GM12878 (cell line): ENCODE measurements around the gene EPHB1. TPM values are rescaled to one million over a fixed set of nuclear protein-coding genes. Genes with fewer than 3 reads are reported as not detected.

Source experiments
- ATAC-seq: fragments of 200-7000 bp; cut with Tn5 transposase; 3 replicates; pipeline ENCODE4 v1.9.1; 2020; ENCODE audit warnings: mild to moderate bottlenecking, moderate library complexity
- BruUV-seq: library from RNA; stranded (reverse); fragments of 400-500 nt; replicated peaks from 2 replicates; lab custom pipeline; 2021; lab: Mats Ljungman, UMichigan
- CTCF ChIA-PET: fragments of 300-600 bp; sonication (Branson Sonifier 250); formaldehyde crosslinking; extraction: SDS; loops from one replicate; lab custom pipeline; 2021; ENCODE audit warnings: inconsistent platforms; lab: Yijun Ruan, JAX
- POLR2A ChIA-PET: fragments of 350-600 bp; formaldehyde crosslinking; extraction: SDS; loops from one replicate; lab custom pipeline; 2021; ENCODE audit warnings: inconsistent platforms; lab: Charles Lee
- RAD21 ChIA-PET: fragments of 300-600 bp; sonication (Branson Sonifier 250); formaldehyde crosslinking; loops from one replicate; lab custom pipeline; 2023; ENCODE audit warnings: antibody characterized with exemption; ENCODE audit not compliant: unreplicated experiment; lab: Charles Lee
- SMC1A ChIA-PET: fragments of 300-600 bp; sonication (Branson Sonifier 250); formaldehyde crosslinking; loops from one replicate; lab custom pipeline; 2023; ENCODE audit not compliant: unreplicated experiment, uncharacterized antibody; lab: Charles Lee
- DNase-seq: peaks from one replicate; pipeline ENCODE4 v3.0.0-alpha.2; 2011; ENCODE audit warnings: low read depth, low spot score
- FAIRE-seq: peaks from 3 replicates; lab custom pipeline; 2011; peaks lifted over from hg19 to GRCh38; lab: Jason Lieb, UNC
- H2AFZ ChIP-seq: 2 replicates; pipeline ENCODE4 v1.6.0; 2011; ENCODE audit warnings: low read depth, low read length, control low read depth; ENCODE audit not compliant: control insufficient read depth
- H3K27ac ChIP-seq: 2 replicates; pipeline ENCODE4 v1.5.1; 2011; ENCODE audit warnings: control low read depth; ENCODE audit not compliant: control insufficient read depth, insufficient read depth
- H3K27me3 ChIP-seq, 2 experiments: replicated peaks in 1 of 2; 2 replicates each; pipeline versions ENCODE4 v1.6.0 to v1.6.1; 2011; ENCODE audit warnings: low read length in 1 of 2; ENCODE audit not compliant: control insufficient read depth in 2 of 2, insufficient read depth in 2 of 2
- H3K36me3 ChIP-seq, 2 experiments: 2 replicates each; pipeline ENCODE4 v1.5.1; 2011; ENCODE audit warnings: low read length in 1 of 2; ENCODE audit not compliant: control insufficient read depth in 2 of 2, insufficient read depth in 2 of 2
- H3K4me1 ChIP-seq: 2 replicates; pipeline ENCODE4 v1.6.1; 2011; ENCODE audit warnings: mild to moderate bottlenecking, low read length, moderate library complexity, mixed read lengths; ENCODE audit not compliant: control insufficient read depth, insufficient read depth
- H3K4me2 ChIP-seq: 2 replicates; pipeline ENCODE4 v1.6.0; 2011; ENCODE audit warnings: control low read depth; ENCODE audit not compliant: control insufficient read depth, insufficient read depth
- H3K4me3 ChIP-seq: fragments of 200-600 bp; sonication (generic); 2 replicates; pipeline ENCODE4 v1.5.1; 2016
- H3K79me2 ChIP-seq: 2 replicates; pipeline ENCODE4 v1.6.0; 2011; ENCODE audit warnings: low read length; ENCODE audit not compliant: control insufficient read depth, insufficient read depth
- H3K9ac ChIP-seq: 2 replicates; pipeline ENCODE4 v1.8.0; 2011; ENCODE audit warnings: low read length, control low read depth, mixed read lengths; ENCODE audit not compliant: control insufficient read depth, insufficient read depth
- H3K9me3 ChIP-seq: replicated peaks from 3 replicates; pipeline ENCODE4 v1.5.1; 2011; ENCODE audit warnings: mild to moderate bottlenecking, low read length; ENCODE audit not compliant: control insufficient read depth, insufficient read depth
- H4K20me1 ChIP-seq: 2 replicates; pipeline ENCODE4 v1.6.0; 2011; ENCODE audit not compliant: control insufficient read depth, insufficient read depth
- CBFB ChIP-seq: IDR thresholded peaks from 2 replicates; pipeline ENCODE4 v1.6.1; 2016; ENCODE audit warnings: antibody characterized with exemption, low read depth
- GABPA ChIP-seq: IDR thresholded peaks from 2 replicates; pipeline ENCODE4 v1.6.1; 2014; ENCODE audit warnings: antibody characterized with exemption, low read depth, mild to moderate bottlenecking, inconsistent platforms
- JUND ChIP-seq: IDR thresholded peaks from 2 replicates; pipeline ENCODE4 v1.6.1; 2012; ENCODE audit warnings: low read depth, mild to moderate bottlenecking, low read length, improper control_type of control experiment, moderate library complexity
- NFXL1 ChIP-seq: fragments of 450-650 bp; IDR thresholded peaks from 2 replicates; pipeline ENCODE4 v1.6.1; 2017; ENCODE audit warnings: antibody characterized with exemption, mild to moderate bottlenecking, borderline replicate concordance
- NR2C1 ChIP-seq: fragments of 450-650 bp; IDR thresholded peaks from 2 replicates; pipeline ENCODE4 v1.6.1; 2017; ENCODE audit warnings: antibody characterized with exemption, mild to moderate bottlenecking, moderate library complexity
- RAD21 ChIP-seq: IDR thresholded peaks from 2 replicates; pipeline ENCODE4 v1.6.1; 2011; ENCODE audit warnings: mild to moderate bottlenecking, low read depth, low read length, moderate library complexity; ENCODE audit not compliant: insufficient read depth
- SMARCA5 ChIP-seq: fragments of 450-650 bp; IDR thresholded peaks from 2 replicates; pipeline ENCODE4 v1.6.1; 2017; ENCODE audit warnings: mild to moderate bottlenecking
- SP1 ChIP-seq: IDR thresholded peaks from one replicate; pipeline ENCODE4 v1.6.1; 2011; ENCODE audit warnings: low read depth, low read length
- WGBS: methylation state at CpG from one replicate; pipeline ENCODE4 v1.1.6; 2016; ENCODE audit warnings: low lambda C conversion rate; ENCODE audit not compliant: insufficient replicate concordance, insufficient coverage; ENCODE audit errors: missing lambda C conversion rate; 5-methylcytosine and 5-hydroxymethylcytosine counted together
- in situ Hi-C: fragments of 300-500 bp; cut with MboI; formaldehyde crosslinking; loops from 9 replicates; pipeline ENCODE4 v1.14.3; 2018; ENCODE audit warnings: mixed read lengths
- intact Hi-C: fragments of 100-400 bp; cut with micrococcal nuclease; formaldehyde crosslinking; loops from one replicate; pipeline ENCODE4 v1.14.2; 2022; ENCODE audit not compliant: unreplicated experiment
- polyA plus RNA-seq, 11 experiments: library from polyadenylated mRNA; depleted of rRNA in 4 of 11; unstranded in 6 of 11; stranded (reverse) in 5 of 11; fragments of >200 nt; fragmentation: Nextera tagmentation in 4 of 11; fragmentation: Illumina TruSeq in 1 of 11; extraction: Ambion mirVana in 4 of 11; extraction: Trizol in 1 of 11; gene quantifications; 1 replicate in 1 of 11; 2 replicates in 10 of 11; pipeline versions ENCODE4 v1.2.1 to v1.2.3, GENCODE V29; 2011 to 2016; ENCODE audit warnings: inconsistent platforms in 2 of 11, missing spikeins in 2 of 11, low read depth in 1 of 11
- total RNA-seq, 4 experiments: library from RNA; depleted of rRNA in 3 of 4; stranded (reverse); fragments of >200 nt in 3 of 4; fragmentation: Illumina TruSeq in 1 of 4; extraction: Trizol in 1 of 4; gene quantifications; 2 replicates each; pipeline versions ENCODE4 v1.2.1 to v1.2.3, GENCODE V29; 2013 to 2021
- TF ChIP-seq, protein P1 (sequence below): fragments of 450-650 bp; formaldehyde crosslinking; IDR thresholded peaks from 2 replicates; pipeline ENCODE4 v1.4.0; 2020; ENCODE audit warnings: mild to moderate bottlenecking, moderate library complexity
- TF ChIP-seq, protein P2 (sequence below): fragments of 450-650 bp; IDR thresholded peaks from 2 replicates; pipeline ENCODE4 v1.6.1; 2017; ENCODE audit warnings: mild to moderate bottlenecking, moderate library complexity
- TF ChIP-seq, protein P3 (sequence below): IDR thresholded peaks from 2 replicates; pipeline ENCODE4 v1.6.1; 2012; ENCODE audit warnings: low read depth, low read length, improper control_type of control experiment
- TF ChIP-seq, protein P4 (sequence below): IDR thresholded peaks from 2 replicates; pipeline ENCODE4 v1.6.1; 2011; ENCODE audit warnings: borderline replicate concordance, low read depth, mild to moderate bottlenecking, moderate library complexity, mixed read lengths, low read length; ENCODE audit not compliant: insufficient read depth; ENCODE audit errors: extremely low read length

Gene EPHB1
- total and polyA plus RNA-seq, 10 of the 15 experiments (the other 5 are each of a cell fraction or from before 2014, with no cell fraction given): 0.33 to 23.8 (median 1.2) TPM

DNA sequence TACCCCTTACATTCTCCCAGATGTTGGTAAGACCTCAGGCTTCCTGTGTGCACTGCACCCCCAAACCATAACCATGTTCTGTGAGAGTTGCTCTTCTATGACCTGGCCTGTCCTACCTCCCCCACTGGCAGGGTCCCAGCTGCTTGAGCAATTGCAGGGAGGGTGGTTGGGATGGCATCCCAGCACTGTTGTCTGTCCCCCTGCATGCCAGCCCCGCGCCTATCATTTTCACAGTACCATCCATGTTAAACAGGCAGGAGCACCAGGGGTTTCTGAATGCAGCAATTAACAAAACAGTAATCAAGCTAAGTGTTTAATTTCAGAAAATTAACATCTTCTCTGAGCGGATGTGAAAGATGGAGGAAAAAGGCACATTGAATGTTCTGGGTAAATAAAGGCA lies 345.5 kb downstream of the EPHB1 start (continued):
- TF ChIP-seq, protein P1, sequence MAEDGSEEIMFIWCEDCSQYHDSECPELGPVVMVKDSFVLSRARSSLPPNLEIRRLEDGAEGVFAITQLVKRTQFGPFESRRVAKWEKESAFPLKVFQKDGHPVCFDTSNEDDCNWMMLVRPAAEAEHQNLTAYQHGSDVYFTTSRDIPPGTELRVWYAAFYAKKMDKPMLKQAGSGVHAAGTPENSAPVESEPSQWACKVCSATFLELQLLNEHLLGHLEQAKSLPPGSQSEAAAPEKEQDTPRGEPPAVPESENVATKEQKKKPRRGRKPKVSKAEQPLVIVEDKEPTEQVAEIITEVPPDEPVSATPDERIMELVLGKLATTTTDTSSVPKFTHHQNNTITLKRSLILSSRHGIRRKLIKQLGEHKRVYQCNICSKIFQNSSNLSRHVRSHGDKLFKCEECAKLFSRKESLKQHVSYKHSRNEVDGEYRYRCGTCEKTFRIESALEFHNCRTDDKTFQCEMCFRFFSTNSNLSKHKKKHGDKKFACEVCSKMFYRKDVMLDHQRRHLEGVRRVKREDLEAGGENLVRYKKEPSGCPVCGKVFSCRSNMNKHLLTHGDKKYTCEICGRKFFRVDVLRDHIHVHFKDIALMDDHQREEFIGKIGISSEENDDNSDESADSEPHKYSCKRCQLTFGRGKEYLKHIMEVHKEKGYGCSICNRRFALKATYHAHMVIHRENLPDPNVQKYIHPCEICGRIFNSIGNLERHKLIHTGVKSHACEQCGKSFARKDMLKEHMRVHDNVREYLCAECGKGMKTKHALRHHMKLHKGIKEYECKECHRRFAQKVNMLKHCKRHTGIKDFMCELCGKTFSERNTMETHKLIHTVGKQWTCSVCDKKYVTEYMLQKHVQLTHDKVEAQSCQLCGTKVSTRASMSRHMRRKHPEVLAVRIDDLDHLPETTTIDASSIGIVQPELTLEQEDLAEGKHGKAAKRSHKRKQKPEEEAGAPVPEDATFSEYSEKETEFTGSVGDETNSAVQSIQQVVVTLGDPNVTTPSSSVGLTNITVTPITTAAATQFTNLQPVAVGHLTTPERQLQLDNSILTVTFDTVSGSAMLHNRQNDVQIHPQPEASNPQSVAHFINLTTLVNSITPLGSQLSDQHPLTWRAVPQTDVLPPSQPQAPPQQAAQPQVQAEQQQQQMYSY (CRISPR knock-in tag): no peak

DNA sequence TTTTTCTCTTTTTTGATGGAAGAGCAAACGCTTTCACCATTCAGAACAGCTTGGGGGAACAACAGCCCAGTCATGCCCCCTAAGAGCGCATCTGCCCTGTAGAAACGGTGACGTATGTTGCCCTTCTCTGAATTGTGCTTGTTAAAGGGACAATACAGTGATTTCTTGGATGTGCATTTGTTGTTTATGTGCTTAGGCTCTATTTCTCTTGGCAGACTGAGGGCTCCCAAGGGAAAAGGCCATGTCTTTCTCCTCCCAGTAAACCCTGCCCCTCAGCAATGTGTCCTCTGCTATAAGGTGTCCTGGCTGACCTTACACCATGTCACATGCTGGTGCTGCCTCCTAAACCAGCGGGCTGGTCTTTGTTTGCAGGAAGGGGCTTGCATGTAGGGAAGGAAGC lies 346.1 kb downstream of the EPHB1 start:
- no TSS peak for BruUV-seq
- FAIRE-seq: no peak
- TF ChIP-seq JUND (no peak), SP1 (no peak), RAD21 (no peak), CBFB (no peak), NFXL1 (no peak), SMARCA5 (no peak), GABPA (no peak), NR2C1 (no peak)
- TF ChIP-seq, protein P2, sequence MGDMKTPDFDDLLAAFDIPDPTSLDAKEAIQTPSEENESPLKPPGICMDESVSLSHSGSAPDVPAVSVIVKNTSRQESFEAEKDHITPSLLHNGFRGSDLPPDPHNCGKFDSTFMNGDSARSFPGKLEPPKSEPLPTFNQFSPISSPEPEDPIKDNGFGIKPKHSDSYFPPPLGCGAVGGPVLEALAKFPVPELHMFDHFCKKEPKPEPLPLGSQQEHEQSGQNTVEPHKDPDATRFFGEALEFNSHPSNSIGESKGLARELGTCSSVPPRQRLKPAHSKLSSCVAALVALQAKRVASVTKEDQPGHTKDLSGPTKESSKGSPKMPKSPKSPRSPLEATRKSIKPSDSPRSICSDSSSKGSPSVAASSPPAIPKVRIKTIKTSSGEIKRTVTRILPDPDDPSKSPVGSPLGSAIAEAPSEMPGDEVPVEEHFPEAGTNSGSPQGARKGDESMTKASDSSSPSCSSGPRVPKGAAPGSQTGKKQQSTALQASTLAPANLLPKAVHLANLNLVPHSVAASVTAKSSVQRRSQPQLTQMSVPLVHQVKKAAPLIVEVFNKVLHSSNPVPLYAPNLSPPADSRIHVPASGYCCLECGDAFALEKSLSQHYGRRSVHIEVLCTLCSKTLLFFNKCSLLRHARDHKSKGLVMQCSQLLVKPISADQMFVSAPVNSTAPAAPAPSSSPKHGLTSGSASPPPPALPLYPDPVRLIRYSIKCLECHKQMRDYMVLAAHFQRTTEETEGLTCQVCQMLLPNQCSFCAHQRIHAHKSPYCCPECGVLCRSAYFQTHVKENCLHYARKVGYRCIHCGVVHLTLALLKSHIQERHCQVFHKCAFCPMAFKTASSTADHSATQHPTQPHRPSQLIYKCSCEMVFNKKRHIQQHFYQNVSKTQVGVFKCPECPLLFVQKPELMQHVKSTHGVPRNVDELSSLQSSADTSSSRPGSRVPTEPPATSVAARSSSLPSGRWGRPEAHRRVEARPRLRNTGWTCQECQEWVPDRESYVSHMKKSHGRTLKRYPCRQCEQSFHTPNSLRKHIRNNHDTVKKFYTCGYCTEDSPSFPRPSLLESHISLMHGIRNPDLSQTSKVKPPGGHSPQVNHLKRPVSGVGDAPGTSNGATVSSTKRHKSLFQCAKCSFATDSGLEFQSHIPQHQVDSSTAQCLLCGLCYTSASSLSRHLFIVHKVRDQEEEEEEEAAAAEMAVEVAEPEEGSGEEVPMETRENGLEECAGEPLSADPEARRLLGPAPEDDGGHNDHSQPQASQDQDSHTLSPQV: no peak
- TF ChIP-seq, protein P3, sequence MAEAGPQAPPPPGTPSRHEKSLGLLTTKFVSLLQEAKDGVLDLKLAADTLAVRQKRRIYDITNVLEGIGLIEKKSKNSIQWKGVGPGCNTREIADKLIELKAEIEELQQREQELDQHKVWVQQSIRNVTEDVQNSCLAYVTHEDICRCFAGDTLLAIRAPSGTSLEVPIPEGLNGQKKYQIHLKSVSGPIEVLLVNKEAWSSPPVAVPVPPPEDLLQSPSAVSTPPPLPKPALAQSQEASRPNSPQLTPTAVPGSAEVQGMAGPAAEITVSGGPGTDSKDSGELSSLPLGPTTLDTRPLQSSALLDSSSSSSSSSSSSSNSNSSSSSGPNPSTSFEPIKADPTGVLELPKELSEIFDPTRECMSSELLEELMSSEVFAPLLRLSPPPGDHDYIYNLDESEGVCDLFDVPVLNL: no peak
- TF ChIP-seq, protein P4, sequence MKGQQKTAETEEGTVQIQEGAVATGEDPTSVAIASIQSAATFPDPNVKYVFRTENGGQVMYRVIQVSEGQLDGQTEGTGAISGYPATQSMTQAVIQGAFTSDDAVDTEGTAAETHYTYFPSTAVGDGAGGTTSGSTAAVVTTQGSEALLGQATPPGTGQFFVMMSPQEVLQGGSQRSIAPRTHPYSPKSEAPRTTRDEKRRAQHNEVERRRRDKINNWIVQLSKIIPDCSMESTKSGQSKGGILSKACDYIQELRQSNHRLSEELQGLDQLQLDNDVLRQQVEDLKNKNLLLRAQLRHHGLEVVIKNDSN: no peak

More for the DNA sequence above, 346.1 kb downstream of the EPHB1 start:
- ChIA-PET SMC1A (interaction anchor here (2.0 kb wide), 1 partner anchor 347 kb away, joined by 5 read pairs; the partner anchor contains the start of gene EPHB1), CTCF (no interaction called here), POLR2A (no interaction called here), RAD21 (no interaction called here)
- ATAC-seq: no peak
- no peaks in the 10 kb centered on the region for H3K9me3 ChIP-seq
- no peaks in the 10 kb centered on the region; the same call in 1 of the 2 replicates for H4K20me1 ChIP-seq
- H3K4me3 ChIP-seq: no peak overlapping the region
- intact Hi-C loops: no loop called here
- H3K27me3 ChIP-seq: no peaks in the 10 kb centered on the region
- H3K79me2 ChIP-seq: no peaks in the 10 kb centered on the region
- H2AFZ ChIP-seq: no peak overlapping the region
- no peak overlapping the region for H3K4me2 ChIP-seq
- H3K9ac ChIP-seq: no peak overlapping the region
- peaks cover 0 to 3% of the 10 kb centered on the region in 2 experiments; a peak in 3 of 4 replicates for H3K36me3 ChIP-seq
- no peak for DNase-seq
- no peaks in the 10 kb centered on the region; the same call in 1 of the 2 replicates for H3K4me1 ChIP-seq
- H3K27ac ChIP-seq: no peak overlapping the region
- in situ Hi-C loops: no loop called here
- WGBS: 26% methylated on average over 4 of the region's 5 CpGs
